MCF 10A (cell line): Measurements from ENCODE around the gene TNK2. TPM values are rescaled to one million over a fixed set of nuclear protein-coding genes. Genes with fewer than 3 reads are reported as not detected.

ENCODE experiments used
- BruUV-seq: library from RNA; stranded (reverse); fragments of 400-500 nt; replicated peaks from 2 replicates; lab custom pipeline; 2021; lab: Mats Ljungman, UMichigan
- CTCF ChIA-PET: fragments of 300-600 bp; sonication (Branson Sonifier 250); formaldehyde crosslinking; extraction: SDS; loops from one replicate; lab custom pipeline; 2021; ENCODE audit warnings: antibody characterized with exemption, inconsistent platforms; lab: Yijun Ruan, JAX
- POLR2A ChIA-PET: fragments of 300-600, 350-650 bp; sonication (Branson Sonifier 250); formaldehyde crosslinking; extraction: SDS; loops from one replicate; lab custom pipeline; 2020; ENCODE audit warnings: antibody characterized with exemption, inconsistent platforms; lab: Yijun Ruan, JAX
- DNase-seq: peaks from one replicate; pipeline ENCODE4 v3.0.0-alpha.2; 2018; ENCODE audit not compliant: unreplicated experiment
- H3K27ac Mint-ChIP-seq: one replicate; pipeline ENCODE4 v1.8.0; 2022; ENCODE audit warnings: mild to moderate bottlenecking, low read depth, mixed read lengths; ENCODE audit not compliant: unreplicated experiment
- H3K27me3 Mint-ChIP-seq: one replicate; pipeline ENCODE4 v1.8.0; 2022; ENCODE audit warnings: mixed read lengths; ENCODE audit not compliant: insufficient read depth, unreplicated experiment
- H3K36me3 Mint-ChIP-seq: one replicate; pipeline ENCODE4 v1.8.0; 2022; ENCODE audit warnings: mild to moderate bottlenecking, moderate library complexity, mixed read lengths; ENCODE audit not compliant: insufficient read depth, unreplicated experiment
- H3K4me1 Mint-ChIP-seq: one replicate; pipeline ENCODE4 v1.8.0; 2022; ENCODE audit warnings: mixed read lengths; ENCODE audit not compliant: insufficient read depth, unreplicated experiment
- H3K4me3 Mint-ChIP-seq: one replicate; pipeline ENCODE4 v1.8.0; 2022; ENCODE audit warnings: mild to moderate bottlenecking, moderate library complexity, mixed read lengths; ENCODE audit not compliant: unreplicated experiment
- H3K9me3 Mint-ChIP-seq: one replicate; pipeline ENCODE4 v1.8.0; 2022; ENCODE audit warnings: mixed read lengths; ENCODE audit not compliant: unreplicated experiment
- CTCF ChIP-seq: fragments of 200-600 bp; IDR thresholded peaks from one replicate; pipeline ENCODE4 v1.8.0; 2022; ENCODE audit warnings: antibody characterized with exemption, mild to moderate bottlenecking; ENCODE audit not compliant: unreplicated experiment
- intact Hi-C: fragments of 100-400 bp; cut with micrococcal nuclease; formaldehyde crosslinking; loops from 2 replicates; pipeline ENCODE4 v1.14.1; 2022
- total RNA-seq: library from RNA; stranded (reverse); gene quantifications from 2 replicates; pipeline ENCODE4 v1.2.3, GENCODE V29; 2022

Gene TNK2
- total RNA-seq, 1 experiment from 2014 or later: 75.8 TPM

GRCh38 chr3:195844671-195845218, 63.6 kb downstream of the TNK2 start:
- no peak overlapping the region for H3K4me3 Mint-ChIP-seq
- CTCF ChIA-PET: no interaction called here
- no peak overlapping the region for H3K27ac Mint-ChIP-seq
- peaks cover 22% of the 10 kb centered on the region for H3K27me3 Mint-ChIP-seq
- BruUV-seq: no TSS peak
- no peaks in the 10 kb centered on the region for H3K36me3 Mint-ChIP-seq
- H3K9me3 Mint-ChIP-seq: peaks cover 7% of the 10 kb centered on the region
- TF ChIP-seq CTCF: no peak
- peaks cover 5% of the 10 kb centered on the region for H3K4me1 Mint-ChIP-seq
- intact Hi-C loops: no loop called here
- no peak for DNase-seq
- POLR2A ChIA-PET: interaction anchor here (0.8 kb wide), 1 partner anchor 295 kb away, joined by 3 read pairs; no protein-coding TSS in a partner anchor

- no peak for DNase-seq
- no peak for TF ChIP-seq CTCF
- no peaks in the 10 kb centered on the region for H3K36me3 Mint-ChIP-seq
- no peak overlapping the region for H3K27ac Mint-ChIP-seq
- H3K4me1 Mint-ChIP-seq: no peaks in the 10 kb centered on the region
- H3K9me3 Mint-ChIP-seq: no peaks in the 10 kb centered on the region
- CTCF ChIA-PET: interaction anchor here (0.8 to 3.8 kb wide), 2 partner anchors 11 to 12 kb away, joined by 4 to 25 read pairs; no protein-coding TSS in a partner anchor
- H3K4me3 Mint-ChIP-seq: no peak overlapping the region
- no TSS peak for BruUV-seq
- POLR2A ChIA-PET: no interaction called here
- peaks cover 51% of the 10 kb centered on the region for H3K27me3 Mint-ChIP-seq
- intact Hi-C loops: no loop called here
Observed at GRCh38 chr3:195839260-195840010, 68.9 kb downstream of the TNK2 start.

- no peak overlapping the region for H3K27ac Mint-ChIP-seq
- no peaks in the 10 kb centered on the region for H3K36me3 Mint-ChIP-seq
- TF ChIP-seq CTCF: no peak
- H3K9me3 Mint-ChIP-seq: no peaks in the 10 kb centered on the region
- ChIA-PET CTCF (interaction anchor here (0.8 to 3.8 kb wide), 2 partner anchors 12 to 13 kb away, joined by 4 to 25 read pairs; no protein-coding TSS in a partner anchor), POLR2A (no interaction called here)
- peaks cover 44% of the 10 kb centered on the region for H3K27me3 Mint-ChIP-seq
- intact Hi-C loops: no loop called here
- no peak overlapping the region for H3K4me3 Mint-ChIP-seq
- no TSS peak for BruUV-seq
- H3K4me1 Mint-ChIP-seq: no peaks in the 10 kb centered on the region
- no peak for DNase-seq
Observed at GRCh38 chr3:195838714-195839113, 69.6 kb downstream of the TNK2 start.

- Mint-ChIP-seq H3K4me3 (no peak overlapping the region), H3K27ac (no peak overlapping the region), H3K27me3 (peaks cover 41% of the 10 kb centered on the region), H3K9me3 (no peaks in the 10 kb centered on the region), H3K36me3 (no peaks in the 10 kb centered on the region), H3K4me1 (no peaks in the 10 kb centered on the region)
- ChIA-PET CTCF (interaction anchor here (0.6 to 1.6 kb wide), 3 partner anchors 14 to 898 kb away, joined by 3 to 5 read pairs (median 3); no protein-coding TSS in a partner anchor), POLR2A (no interaction called here)
- DNase-seq: no peak
- no TSS peak for BruUV-seq
- intact Hi-C loops: no loop called here
- TF ChIP-seq CTCF: no peak
Observed at GRCh38 chr3:195836476-195837135, 71.7 kb downstream of the TNK2 start.
